ENCODE results near the gene HDAC4.

Gene HDAC4

GRCh38 chr2:239267288-239267951, 133.4 kb downstream of the HDAC4 start:
- H3K4me2 ChIP-seq, result peak overlapping the region; percentile 87 to 99 (median 98)
- H3K27ac ChIP-seq, result peak overlapping the region; percentile 60 to 91 (median 76)
- H3K4me3 ChIP-seq, result peak overlapping the region; percentile 30 to 66 (median 54)
- peaks cover 0 to 4% (median 0%) of the 10 kb centered on the region in 11 experiments; a peak in 1 of 22 replicates for H3K36me3 ChIP-seq
- H4K20me1 ChIP-seq, result peaks cover 68 to 98% (median 94%) of the 10 kb centered on the region in 11 experiments; a peak in 21 of 22 replicates
- H3K9me3 ChIP-seq (replicated peaks in 1 of 11), result no peaks in the 10 kb centered on the region
- H3K27me3 ChIP-seq, result peaks cover 0 to 39% (median 4%) of the 10 kb centered on the region in 11 experiments; a peak in 6 of 22 replicates
- peak overlapping the region; percentile 39 to 81 (median 69) for H3K9ac ChIP-seq
- H3K4me1 ChIP-seq, result peaks cover 84 to 98% (median 92%) of the 10 kb centered on the region in 10 experiments
- TF ChIP-seq Cebpa-rat (IDR thresholded peaks at IDR 0.05), result no peak

DNA sequence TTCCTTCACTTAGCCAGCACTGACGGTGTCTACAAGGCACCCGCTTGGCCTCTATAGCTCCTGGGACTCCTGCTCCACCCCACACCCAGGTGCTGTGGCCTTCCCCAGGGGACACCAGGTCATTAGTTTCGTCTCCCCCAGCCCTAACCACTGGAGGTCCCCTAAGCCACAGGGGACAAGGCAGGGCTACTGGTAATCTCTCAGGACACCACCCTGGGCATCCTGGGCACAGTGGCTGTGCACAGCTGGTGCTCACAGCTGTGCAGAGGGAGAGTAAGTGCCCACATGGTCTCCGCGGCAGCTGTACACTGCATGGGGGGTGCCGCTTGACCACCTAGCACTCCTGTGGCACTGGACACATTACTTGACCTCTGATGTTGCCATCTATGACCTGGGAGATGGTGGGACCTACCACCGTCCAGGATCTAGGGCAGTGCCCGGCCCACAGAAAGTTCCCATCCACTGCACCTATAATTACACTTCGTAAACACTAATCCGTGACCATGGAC, 134.0 kb downstream of the HDAC4 start:
- Histone ChIP-seq H3K4me3 (peak overlapping the region; percentile 30 to 66 (median 54)), H4K20me1 (peaks cover 68 to 97% (median 94%) of the 10 kb centered on the region in 11 experiments)

DNA sequence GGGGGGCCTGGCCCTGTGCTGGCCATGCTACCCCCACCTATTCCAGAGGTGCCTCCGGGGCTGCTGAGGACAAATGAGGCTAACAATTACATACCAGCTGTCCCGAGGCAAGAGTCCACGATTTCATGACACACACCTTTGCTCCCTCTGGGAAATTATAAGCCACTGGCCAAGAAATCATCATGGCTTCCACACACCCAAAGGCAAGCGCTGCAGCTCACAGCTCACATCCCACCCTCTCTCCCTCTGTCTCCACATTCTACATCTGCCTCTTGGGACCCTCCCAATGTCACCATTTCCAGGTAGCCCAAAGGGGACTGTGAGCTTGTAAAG, 134.4 kb downstream of the HDAC4 start:
- peak overlapping the region in 10 of 11 experiments; percentile 56 to 81 (median 69); a peak in 17 of 22 replicates for H3K9ac ChIP-seq
- H3K4me3 ChIP-seq, result peak overlapping the region; percentile 30 to 66 (median 54); a peak in 16 of 20 replicates
- no peaks in the 10 kb centered on the region for H3K9me3 ChIP-seq (replicated peaks in 1 of 11)
- TF ChIP-seq Cebpa-rat (IDR thresholded peaks at IDR 0.05), result no peak
- H3K27me3 ChIP-seq, result peaks cover 0 to 28% (median 3%) of the 10 kb centered on the region in 11 experiments; a peak in 6 of 22 replicates
- peaks cover 68 to 97% (median 94%) of the 10 kb centered on the region in 11 experiments for H4K20me1 ChIP-seq
- H3K27ac ChIP-seq, result peak overlapping the region; percentile 60 to 91 (median 76); a peak in 18 of 22 replicates
- H3K4me1 ChIP-seq, result peaks cover 89 to 99% (median 98%) of the 10 kb centered on the region in 10 experiments
- H3K4me2 ChIP-seq, result peak overlapping the region; percentile 87 to 99 (median 98)
- peaks cover 0 to under 1% (median 0%) of the 10 kb centered on the region in 11 experiments; a peak in 1 of 22 replicates for H3K36me3 ChIP-seq

More for the DNA sequence above, 134.0 kb downstream of the HDAC4 start:
- Histone ChIP-seq H3K9ac (peak overlapping the region; percentile 39 to 81 (median 69)), H3K4me1 (peaks cover 87 to 99% (median 97%) of the 10 kb centered on the region in 10 experiments), H3K27ac (peak overlapping the region; percentile 60 to 91 (median 76)), H3K36me3 (peaks cover 0 to 4% (median 0%) of the 10 kb centered on the region in 11 experiments; a peak in 1 of 22 replicates), H3K9me3 (replicated peaks in 1 of 11) (no peaks in the 10 kb centered on the region), H3K4me2 (peak overlapping the region; percentile 87 to 99 (median 98)), H3K27me3 (peaks cover 0 to 33% (median 4%) of the 10 kb centered on the region in 11 experiments; a peak in 6 of 22 replicates)
- TF ChIP-seq Cebpa-rat (IDR thresholded peaks at IDR 0.05), result no peak

DNA sequence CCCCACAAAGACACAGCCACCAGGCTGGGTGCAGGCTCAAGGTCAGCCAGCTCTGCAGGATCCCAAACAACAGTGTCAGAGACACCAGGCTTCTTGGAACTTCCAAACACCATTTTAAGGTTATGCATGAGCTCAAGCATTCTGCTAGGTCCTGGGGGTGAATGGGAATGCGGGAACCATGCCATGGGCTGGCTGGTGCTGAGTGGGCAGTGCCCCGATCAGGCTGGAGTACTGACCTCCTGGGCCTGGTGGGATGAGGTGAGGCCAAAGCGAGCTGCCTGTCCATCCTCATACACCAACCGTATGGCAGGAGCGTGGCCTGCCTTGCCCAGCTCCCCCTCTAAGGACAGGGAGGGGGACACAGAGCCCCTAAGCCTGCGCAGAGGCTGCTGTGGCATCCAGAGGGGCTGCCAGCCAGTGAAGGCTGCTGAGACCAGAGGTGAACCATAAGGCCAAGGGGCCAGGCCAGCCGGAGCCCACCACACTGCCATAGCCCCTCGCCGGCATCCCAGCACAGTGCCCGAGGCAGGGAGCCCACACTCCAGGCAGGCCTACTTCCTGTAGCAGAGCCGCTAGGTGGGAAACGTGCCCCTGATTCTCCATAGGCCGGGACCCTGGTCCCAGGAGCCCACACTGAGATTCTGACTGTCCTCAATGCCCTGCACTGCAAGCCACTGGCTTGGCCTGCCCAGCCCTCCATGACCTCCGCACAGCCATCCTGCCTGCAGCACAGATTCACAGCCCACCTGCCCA, 135.0 kb downstream of the HDAC4 start:
- H3K27me3 ChIP-seq, result peaks cover 0 to 23% (median 0%) of the 10 kb centered on the region in 11 experiments; a peak in 3 of 22 replicates
- peak overlapping the region in 7 of 10 experiments; percentile 30 to 66 (median 55); a peak in 13 of 20 replicates for H3K4me3 ChIP-seq
- H3K9me3 ChIP-seq (replicated peaks in 1 of 11), result no peaks in the 10 kb centered on the region
- peak overlapping the region; percentile 87 to 99 (median 98) for H3K4me2 ChIP-seq
- peaks cover 89 to 99% (median 98%) of the 10 kb centered on the region in 10 experiments for H3K4me1 ChIP-seq
- no peaks in the 10 kb centered on the region for H3K36me3 ChIP-seq
- H3K27ac ChIP-seq, result peak overlapping the region; percentile 45 to 91 (median 74); a peak in 21 of 22 replicates
- H4K20me1 ChIP-seq, result peaks cover 67 to 97% (median 93%) of the 10 kb centered on the region in 11 experiments
- H3K9ac ChIP-seq, result peak overlapping the region in 10 of 11 experiments; percentile 17 to 81 (median 72); a peak in 18 of 22 replicates
- TF ChIP-seq Cebpa-rat (IDR thresholded peaks at IDR 0.05), result no peak

GRCh38 chr2:239264838-239265651, 135.8 kb downstream of the HDAC4 start:
- H3K4me2 ChIP-seq, result peak overlapping the region; percentile 87 to 99 (median 98)
- no peaks in the 10 kb centered on the region for H3K36me3 ChIP-seq
- H3K9ac ChIP-seq, result peak overlapping the region; percentile 49 to 81 (median 71); a peak in 20 of 22 replicates
- H3K9me3 ChIP-seq (replicated peaks in 1 of 11), result no peaks in the 10 kb centered on the region
- peaks cover 89 to 99% (median 98%) of the 10 kb centered on the region in 10 experiments for H3K4me1 ChIP-seq
- H4K20me1 ChIP-seq, result peaks cover 59 to 97% (median 93%) of the 10 kb centered on the region in 11 experiments
- peak overlapping the region; percentile 11 to 66 (median 45); a peak in 16 of 20 replicates for H3K4me3 ChIP-seq
- H3K27ac ChIP-seq, result peak overlapping the region; percentile 45 to 91 (median 74); a peak in 21 of 22 replicates
- no peak for TF ChIP-seq Cebpa-rat (IDR thresholded peaks at IDR 0.05)
- peaks cover 0 to 22% (median 0%) of the 10 kb centered on the region in 11 experiments; a peak in 3 of 22 replicates for H3K27me3 ChIP-seq

DNA sequence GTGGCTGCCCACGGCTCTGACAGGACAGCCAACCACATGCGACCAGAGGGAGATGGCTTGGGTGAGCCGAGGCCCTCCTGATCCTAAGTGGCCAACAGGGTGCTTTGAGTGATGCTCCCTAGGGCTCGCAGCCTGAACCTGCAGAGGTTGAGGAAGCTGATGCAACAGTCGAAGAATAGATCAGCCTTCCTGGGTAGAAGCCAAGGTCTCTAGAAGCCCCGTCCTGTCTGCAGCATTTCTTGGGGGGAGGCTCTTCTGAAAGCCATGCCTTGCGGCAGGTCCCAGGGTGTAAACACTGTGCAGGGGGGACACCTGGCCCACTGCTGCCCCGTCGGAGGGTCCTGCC, 136.4 kb downstream of the HDAC4 start:
- Histone ChIP-seq H3K4me3 (peak overlapping the region; percentile 11 to 60 (median 34); a peak in 14 of 20 replicates), H3K27me3 (peaks cover 0 to 22% (median 0%) of the 10 kb centered on the region in 11 experiments; a peak in 3 of 22 replicates), H3K4me2 (peak overlapping the region; percentile 87 to 99 (median 98)), H3K27ac (peak overlapping the region; percentile 14 to 91 (median 72); a peak in 21 of 22 replicates), H3K9ac (peak overlapping the region; percentile 27 to 81 (median 69); a peak in 20 of 22 replicates), H4K20me1 (peaks cover 53 to 97% (median 90%) of the 10 kb centered on the region in 11 experiments), H3K36me3 (no peaks in the 10 kb centered on the region), H3K9me3 (replicated peaks in 1 of 11) (no peaks in the 10 kb centered on the region), H3K4me1 (peaks cover 89 to 99% (median 98%) of the 10 kb centered on the region in 10 experiments)
- TF ChIP-seq Cebpa-rat (IDR thresholded peaks at IDR 0.05), result peak in 1 of 11 experiments; percentile 16; a peak in 1 of 22 replicates

- Histone ChIP-seq H3K9me3 (replicated peaks in 1 of 11) (peaks cover 0 to 2% (median 0%) of the 10 kb centered on the region in 11 experiments; a peak in 3 of 22 replicates), H4K20me1 (peaks cover 48 to 96% (median 84%) of the 10 kb centered on the region in 11 experiments), H3K9ac (peak overlapping the region; percentile 27 to 81 (median 63); a peak in 18 of 22 replicates), H3K4me1 (peaks cover 89 to 99% (median 98%) of the 10 kb centered on the region in 10 experiments), H3K36me3 (no peaks in the 10 kb centered on the region), H3K27ac (peak overlapping the region in 10 of 11 experiments; percentile 64 to 91 (median 73); a peak in 20 of 22 replicates), H3K27me3 (peaks cover 0 to 22% (median 0%) of the 10 kb centered on the region in 11 experiments; a peak in 2 of 22 replicates), H3K4me3 (peak overlapping the region; percentile 11 to 60 (median 34); a peak in 8 of 20 replicates), H3K4me2 (peak overlapping the region; percentile 87 to 99 (median 98))
- peak in 2 of 11 experiments; percentile 8 to 60; a peak in 2 of 22 replicates for TF ChIP-seq Cebpa-rat (IDR thresholded peaks at IDR 0.05)
Observed at GRCh38 chr2:239263669-239264491, 136.9 kb downstream of the HDAC4 start.

Measured in BLaER1 treated with 17β-estradiol and CSF1 and Interleukin-3, amounts not matched to agents 10 nM and 100 nM (cell line).